Mammary microvascular endothelial cell (primary cell): ENCODE results near the gene HDAC1. TPM values are rescaled to one million over a fixed set of nuclear protein-coding genes. Genes with fewer than 3 reads are reported as not detected.

Experiments
- total RNA-seq: library from RNA; depleted of rRNA; stranded (reverse); fragments of >200 nt; gene quantifications from 2 replicates; pipeline ENCODE4 v1.2.3, GENCODE V29; 2015

Gene HDAC1
- 128 and 129 TPM in 2 replicates for total RNA-seq

GRCh38 chr1:32291708-32292538, at the start of gene HDAC1:
Gene HDAC1, plus strand, starts transcription at chr1:32292083. Its CDS starts 87 bp downstream, at chr1:32292170.

GRCh38 chr1:32246888-32247273, 45.0 kb upstream of the HDAC1 start, which contains the start of gene FAM167B:
Gene FAM167B, plus strand, starts transcription at chr1:32247222. Its CDS starts 200 bp downstream, at chr1:32247422.

DNA sequence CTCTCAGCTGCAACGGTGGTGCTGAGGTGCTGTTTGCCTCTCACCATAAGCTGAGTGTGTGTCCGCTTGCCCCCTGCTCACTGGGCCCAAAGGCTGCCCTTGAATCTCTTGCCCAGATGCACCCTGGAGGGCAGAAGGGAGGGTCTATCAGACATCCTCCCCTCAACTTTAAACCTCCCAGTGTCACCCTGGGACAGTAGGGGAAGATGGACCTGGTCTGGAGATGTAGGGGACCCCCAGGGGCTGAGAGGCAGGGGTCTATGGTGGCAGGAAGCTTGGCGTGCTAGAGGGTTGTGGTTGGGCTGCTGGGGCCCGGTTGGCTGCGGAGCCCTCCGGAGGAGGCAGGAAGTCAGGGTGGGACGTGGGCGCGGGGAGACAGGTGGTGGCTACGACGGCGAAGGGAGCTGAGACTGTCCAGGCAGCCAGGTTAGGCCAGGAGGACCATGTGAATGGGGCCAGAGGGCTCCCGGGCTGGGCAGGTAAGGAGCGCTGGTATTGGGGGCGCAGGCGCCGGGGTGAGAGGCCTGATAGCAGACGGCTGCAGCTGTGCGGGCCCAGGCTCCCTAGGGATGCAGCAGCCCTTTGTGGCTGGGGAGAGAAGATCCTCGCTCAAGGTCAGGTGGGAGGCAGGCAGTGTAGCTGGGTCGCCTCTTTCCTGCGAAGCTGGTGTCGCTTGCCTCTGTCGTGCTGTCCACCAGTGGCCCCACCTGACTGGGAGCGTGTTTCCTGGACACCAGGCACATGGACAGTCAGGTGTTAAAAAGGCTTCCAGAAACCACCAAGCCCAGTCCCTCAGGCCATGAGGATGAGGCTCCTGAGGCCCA, 40.8 kb upstream of the HDAC1 start, which contains the start of gene LCK:
Gene LCK (plus strand): TSS at position 373 of the 824 bp plus-strand sequence. CDS start 23,065 bp downstream, outside the sequence.

GRCh38 chr1:32335790-32336590, 44.1 kb downstream of the HDAC1 start, which contains the start of gene MARCKSL1:
Gene MARCKSL1, minus strand, starts transcription at chr1:32336233. Its CDS starts 200 bp downstream, at chr1:32336033.

DNA sequence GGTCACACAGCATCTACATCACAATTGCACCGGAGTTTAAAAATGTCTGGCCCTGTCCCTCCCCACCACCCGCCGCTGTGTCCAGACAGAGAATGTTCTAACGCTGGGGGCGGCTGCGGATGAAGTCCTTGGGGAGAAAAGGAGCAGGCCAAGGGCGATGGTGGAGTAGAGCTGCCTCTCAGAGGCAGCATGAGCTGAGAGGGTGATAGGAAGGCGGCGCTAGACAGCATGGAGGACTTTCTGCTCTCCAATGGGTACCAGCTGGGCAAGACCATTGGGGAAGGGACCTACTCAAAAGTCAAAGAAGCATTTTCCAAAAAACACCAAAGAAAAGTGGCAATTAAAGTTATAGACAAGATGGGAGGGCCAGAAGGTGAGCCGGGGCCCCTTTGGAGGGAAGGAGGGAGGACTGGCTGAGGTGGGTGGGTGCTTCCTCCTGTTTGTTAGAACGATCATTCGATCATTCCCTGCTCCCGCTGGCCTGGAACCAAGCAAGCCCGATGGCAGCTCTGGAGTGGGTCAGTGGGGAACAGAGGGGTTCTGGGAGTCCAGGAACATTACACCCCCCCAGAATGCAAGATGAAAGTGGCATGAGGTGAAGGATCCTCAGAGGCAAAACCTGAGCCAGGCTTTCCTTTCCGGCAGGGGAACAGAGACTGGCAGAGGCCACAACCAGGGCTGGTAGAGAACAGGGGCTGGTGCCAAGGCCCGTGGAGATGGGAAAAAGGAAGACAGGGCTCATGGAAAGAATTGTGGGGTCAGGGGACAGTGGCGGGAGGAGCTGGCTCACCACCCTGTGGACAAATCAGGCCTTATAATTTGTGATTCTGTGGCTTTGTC, 70.8 kb downstream of the HDAC1 start, which contains the start of the genes FAM229A and TSSK3:
Gene FAM229A (minus strand): TSS at position 12 of the 840 bp plus-strand sequence. CDS start 394 bp downstream, outside the sequence.
Gene TSSK3 (plus strand): TSS at position 66 of the 840 bp plus-strand sequence. CDS start 163 bp downstream, at position 229.

Other genes starting within 250 kb of the HDAC1 start
- gene TMEM39B, start 219.1 kb upstream of the HDAC1 start, total RNA-seq, result 10.3 and 13.4 TPM in 2 replicates
- gene KPNA6, start 184.0 kb upstream of the HDAC1 start, total RNA-seq, result 45.1 and 46.0 TPM in 2 replicates
- gene TXLNA, start 112.4 kb upstream of the HDAC1 start, total RNA-seq, result 65.8 and 66.6 TPM in 2 replicates
- gene CCDC28B, start 91.5 kb upstream of the HDAC1 start, total RNA-seq, result 12.5 and 13.0 TPM in 2 replicates
- gene IQCC, start 86.4 kb upstream of the HDAC1 start, total RNA-seq, result 0.53 and 2.6 TPM in 2 replicates
- gene DCDC2B, start 83.0 kb upstream of the HDAC1 start, total RNA-seq, result not detected in 2 replicates
- gene TMEM234, start 69.7 kb upstream of the HDAC1 start, total RNA-seq, result 9.4 and 10.1 TPM in 2 replicates
- 456 and 480 TPM in 2 replicates for gene EIF3I, start 69.7 kb upstream of the HDAC1 start, total RNA-seq
- gene FAM167B, start 44.9 kb upstream of the HDAC1 start, total RNA-seq, result 20.3 and 24.0 TPM in 2 replicates
- 0.20 TPM in 1 of 2 replicates, not detected in the other for gene LCK, start 40.8 kb upstream of the HDAC1 start, total RNA-seq
- 119 and 130 TPM in 2 replicates for gene MARCKSL1, start 44.1 kb downstream of the HDAC1 start, total RNA-seq
- gene FAM229A, start 70.4 kb downstream of the HDAC1 start, total RNA-seq, result 0.13 and 0.79 TPM in 2 replicates
- gene TSSK3, start 70.5 kb downstream of the HDAC1 start, total RNA-seq, result not detected in 2 replicates
- 56.6 and 61.3 TPM in 2 replicates for gene BSDC1, start 102.4 kb downstream of the HDAC1 start, total RNA-seq
- under 0.01 TPM in 1 of 2 replicates, not detected in the other for gene ZBTB8B, start 173.0 kb downstream of the HDAC1 start, total RNA-seq
- 3.0 and 3.7 TPM in 2 replicates for gene ZBTB8A, start 247.3 kb downstream of the HDAC1 start, total RNA-seq